Stimulated activated CD4-positive, alpha-beta T cell treated with anti-CD3 and anti-CD28 coated beads, Interleukin-1b, Interleukin-23, amount 100 ng/mL, for 4 hours (primary cell): ENCODE data around the gene WWOX.
"Not testable (repeated sequence)": the region's sequence is repeated elsewhere in the genome, so short reads cannot be mapped to it uniquely, and the experiment has no call there.

Source experiments
- DNase-seq, 2 donors: peaks; one replicate each; pipeline ENCODE4 v3.0.0-alpha.2; 2020; ENCODE audit warnings: low read depth in 2 of 2

The WWOX gene

DNA sequence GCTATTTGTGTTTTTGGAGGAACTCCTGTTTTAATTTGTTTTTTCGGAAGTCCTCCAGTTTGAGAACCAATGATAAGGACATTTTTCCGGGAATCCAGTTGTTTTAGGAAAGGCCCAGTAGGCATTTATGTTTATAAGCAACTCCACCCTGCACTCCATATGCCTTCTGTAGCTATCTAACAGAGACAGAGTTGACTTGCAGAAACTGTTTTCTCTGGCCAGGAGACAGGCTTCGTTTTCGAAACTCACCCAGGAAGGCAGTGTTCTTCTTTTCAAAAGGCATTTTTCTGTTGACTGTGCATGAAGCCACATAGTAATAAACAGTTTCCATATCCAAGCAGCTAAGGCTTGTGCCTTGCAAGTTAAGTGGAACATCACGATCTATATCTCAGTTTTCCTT, 587.1 kb downstream of the WWOX start:
- DNase-seq: no peak

GRCh38 chr16:78689028-78689427, 589.6 kb downstream of the WWOX start:
- no peak for DNase-seq

- DNase-seq: no peak
Observed at GRCh38 chr16:78689536-78689935, 590.1 kb downstream of the WWOX start.

DNA sequence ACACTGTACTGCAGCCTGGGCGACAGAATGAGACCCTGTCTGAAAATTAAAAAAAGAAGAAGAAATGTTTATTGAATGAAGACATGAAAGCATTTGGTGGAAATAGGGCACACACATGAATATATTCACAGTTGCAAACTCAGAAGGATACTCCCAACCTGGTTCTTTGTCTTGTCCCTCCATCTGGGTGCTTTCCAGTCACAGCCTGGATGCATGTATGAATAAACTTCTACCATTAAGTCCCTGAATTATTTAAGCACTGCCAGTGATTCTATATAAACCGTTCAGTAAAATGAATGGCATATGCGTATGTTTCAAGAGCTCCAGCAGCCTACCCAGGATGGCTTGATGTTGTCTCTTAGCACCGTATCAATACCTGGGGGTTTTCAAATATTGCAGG, 591.1 kb downstream of the WWOX start:
- DNase-seq: no peak

GRCh38 chr16:78691746-78692145, 592.3 kb downstream of the WWOX start:
- not testable (repeated sequence) for DNase-seq

GRCh38 chr16:78693496-78693895, 594.0 kb downstream of the WWOX start:
- no peak for DNase-seq

- no peak for DNase-seq
Observed at GRCh38 chr16:78694414-78694813, 595.0 kb downstream of the WWOX start.

DNA sequence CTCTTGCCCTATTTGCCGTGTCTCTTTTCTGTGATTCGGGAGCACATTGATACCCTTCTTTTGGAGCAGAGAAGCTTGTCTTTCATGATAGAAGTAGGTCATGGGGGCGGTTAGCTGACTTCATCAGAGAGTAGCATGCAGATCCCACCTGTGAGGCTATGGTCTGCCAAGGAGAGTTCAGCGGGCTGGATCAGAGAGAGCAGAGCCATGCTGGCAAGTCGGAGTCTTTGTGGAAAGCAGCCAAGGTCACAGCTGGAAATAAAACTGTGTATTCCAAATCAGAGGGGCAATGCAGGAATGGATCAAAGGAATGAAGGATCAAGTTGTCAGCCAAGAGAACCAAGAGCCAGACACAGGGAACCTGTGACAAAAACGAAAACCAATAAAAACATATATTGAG, 595.9 kb downstream of the WWOX start:
- no peak for DNase-seq

GRCh38 chr16:78696797-78697196, 597.3 kb downstream of the WWOX start:
- DNase-seq: no peak

GRCh38 chr16:78697426-78697825, 598.0 kb downstream of the WWOX start:
- DNase-seq: no peak

- no peak for DNase-seq
Observed at GRCh38 chr16:78703936-78704335, 604.5 kb downstream of the WWOX start.

DNA sequence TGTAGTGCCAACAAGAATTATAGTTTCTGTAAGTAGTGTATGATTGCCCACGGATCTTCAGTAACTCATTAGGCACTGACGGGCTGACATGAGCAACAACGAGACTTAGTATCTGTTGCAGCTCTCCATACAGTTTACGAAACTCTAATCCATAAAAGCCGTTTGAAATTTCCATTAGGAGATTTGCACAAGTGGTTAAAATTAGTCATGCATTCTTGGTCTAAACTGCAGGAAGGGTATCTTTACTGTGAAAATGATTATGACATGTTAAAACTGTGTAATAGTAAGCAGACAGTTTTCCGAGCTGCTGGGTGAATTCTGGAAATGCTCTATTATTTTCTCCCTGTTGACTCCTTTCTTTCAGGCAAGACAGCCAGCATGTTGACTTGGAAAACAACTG, 605.0 kb downstream of the WWOX start:
- no peak for DNase-seq

- peak in 1 of 2 donors; percentile 0 for DNase-seq
Observed at GRCh38 chr16:78705694-78706093, 606.2 kb downstream of the WWOX start.

DNA sequence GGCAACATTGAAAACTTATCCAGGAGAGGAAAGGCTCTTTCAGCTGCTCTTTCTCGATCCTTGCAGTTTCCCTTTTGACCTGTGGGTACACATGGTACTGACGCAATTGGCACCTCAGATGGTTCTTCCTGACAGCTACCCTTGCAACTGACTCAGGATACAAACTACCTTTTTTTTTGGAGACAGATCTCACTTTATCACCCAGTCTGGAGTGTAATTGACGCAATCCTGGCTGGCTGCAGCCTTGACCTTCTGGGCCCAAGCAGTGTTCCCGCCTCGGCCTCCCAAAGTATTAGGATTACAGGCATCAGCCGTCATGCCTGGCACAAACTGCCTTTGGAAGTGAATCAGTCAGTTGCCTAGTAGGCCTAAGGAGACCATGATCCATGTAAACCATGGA, 607.2 kb downstream of the WWOX start:
- no peak for DNase-seq

DNA sequence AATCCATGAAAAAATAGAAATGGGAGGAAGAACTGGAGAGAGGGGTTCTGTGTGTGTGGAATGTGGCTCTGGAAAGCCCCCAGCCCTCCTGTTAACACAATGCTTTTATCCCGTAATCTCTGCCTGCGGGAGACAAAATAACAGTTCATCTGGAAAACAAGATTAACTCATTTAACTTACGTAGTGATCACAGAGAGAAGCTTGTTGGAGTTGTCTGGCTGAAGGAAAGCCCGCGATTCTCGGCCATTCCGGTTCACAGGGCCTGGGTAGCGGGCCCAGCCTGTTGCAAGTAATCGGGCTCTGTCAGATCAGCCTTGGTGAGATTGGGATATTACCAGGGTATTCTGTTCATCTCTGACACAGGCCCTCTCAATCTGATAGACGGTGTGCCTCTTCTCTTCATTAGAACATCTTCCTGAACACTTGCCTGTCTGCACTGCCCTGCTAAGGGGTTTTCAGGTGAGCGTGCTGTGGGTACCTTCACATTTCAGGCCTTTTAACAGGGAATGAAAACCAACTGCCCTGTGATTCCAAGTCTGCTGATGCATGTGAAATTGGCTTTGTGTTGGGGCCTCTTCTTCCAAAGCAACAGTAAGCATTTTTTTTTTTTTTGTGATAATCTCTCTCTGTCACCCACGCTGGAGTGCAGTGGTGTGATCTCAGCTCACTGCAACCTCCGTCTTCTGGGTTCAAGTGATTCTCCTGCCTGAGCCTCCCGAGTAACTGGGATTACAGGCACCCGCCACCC, 609.9 kb downstream of the WWOX start:
- DNase-seq: no peak

DNA sequence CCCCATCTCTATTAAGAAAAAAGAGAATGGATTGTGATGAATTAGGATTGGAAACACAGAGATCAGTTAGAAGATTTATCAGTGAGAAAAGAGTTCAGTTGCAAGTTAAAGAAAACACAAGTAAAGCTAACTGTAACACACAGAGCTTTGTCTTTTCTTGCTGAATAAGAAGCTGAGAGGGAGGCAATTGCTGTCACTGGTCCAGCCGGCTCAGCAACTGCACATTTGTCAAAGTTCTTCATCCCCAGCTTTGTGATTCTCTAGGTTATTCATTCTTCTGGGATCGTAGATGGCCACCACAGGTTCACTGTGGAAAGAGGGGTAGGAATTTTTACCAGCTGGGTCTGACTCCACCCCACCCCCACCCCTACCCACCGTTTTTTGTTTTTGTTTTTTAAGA, 615.7 kb downstream of the WWOX start:
- DNase-seq: no peak

- no peak for DNase-seq
Observed at GRCh38 chr16:78715673-78716072, 616.2 kb downstream of the WWOX start.

DNA sequence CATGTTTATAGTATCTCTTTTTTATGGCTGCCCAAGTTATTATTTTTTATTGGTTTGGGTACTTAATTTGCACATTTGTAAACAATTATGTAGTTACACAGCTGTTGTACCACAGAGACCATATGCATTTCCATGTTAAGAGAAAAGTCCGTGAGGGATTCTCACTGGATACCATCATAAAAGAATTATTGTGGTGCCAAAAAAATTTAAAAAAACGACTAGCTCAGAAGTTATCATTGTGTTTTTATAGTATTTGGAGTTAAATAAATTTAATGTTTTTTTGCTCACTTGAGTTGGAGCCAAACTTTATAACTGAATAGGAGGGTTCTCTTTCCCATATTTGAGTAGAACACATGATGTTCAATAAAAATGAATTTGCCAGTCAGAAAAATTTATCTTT, 618.7 kb downstream of the WWOX start:
- no peak for DNase-seq

GRCh38 chr16:78720416-78720815, 621.0 kb downstream of the WWOX start:
- DNase-seq: no peak

- DNase-seq: no peak
Observed at GRCh38 chr16:78727536-78727935, 628.1 kb downstream of the WWOX start.

DNA sequence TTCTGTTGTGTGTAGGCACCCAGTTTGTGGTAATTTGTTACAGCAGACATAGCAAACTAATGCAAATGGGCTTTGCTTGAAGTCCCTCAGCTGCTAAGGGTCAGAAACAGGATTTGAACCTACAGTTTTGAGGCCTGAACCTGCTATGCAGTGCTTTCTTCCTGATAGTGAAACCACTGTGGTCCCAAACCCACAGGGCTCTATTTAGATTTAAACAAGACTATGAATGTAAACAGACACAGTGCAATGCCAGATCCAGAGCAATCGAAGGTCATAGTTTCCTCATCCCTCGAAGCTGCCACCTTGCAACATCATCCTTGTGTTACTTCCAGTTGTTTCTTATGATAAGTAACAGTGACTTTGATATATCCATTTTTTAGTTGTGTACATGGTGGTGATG, 630.2 kb downstream of the WWOX start:
- DNase-seq: no peak

DNA sequence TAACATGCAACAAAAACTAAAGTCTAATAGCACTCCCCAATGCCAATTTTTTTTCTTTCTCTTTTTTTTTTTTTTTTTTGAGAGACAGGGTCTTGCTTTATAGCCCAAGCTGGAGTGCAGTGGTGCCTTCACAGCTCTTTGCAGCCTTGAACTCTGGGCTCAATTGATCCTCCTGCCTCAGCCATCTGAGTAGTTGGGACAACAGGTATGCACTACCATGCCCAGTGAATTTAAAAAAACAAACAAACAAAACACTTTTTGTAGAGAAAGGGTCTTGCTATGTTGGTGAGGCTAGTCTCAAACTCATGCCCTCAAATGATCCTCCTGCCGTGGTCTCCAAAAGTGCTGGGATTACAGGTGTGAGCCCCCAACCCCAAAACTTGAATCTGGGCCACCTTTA, 632.3 kb downstream of the WWOX start:
- DNase-seq: no peak

DNA sequence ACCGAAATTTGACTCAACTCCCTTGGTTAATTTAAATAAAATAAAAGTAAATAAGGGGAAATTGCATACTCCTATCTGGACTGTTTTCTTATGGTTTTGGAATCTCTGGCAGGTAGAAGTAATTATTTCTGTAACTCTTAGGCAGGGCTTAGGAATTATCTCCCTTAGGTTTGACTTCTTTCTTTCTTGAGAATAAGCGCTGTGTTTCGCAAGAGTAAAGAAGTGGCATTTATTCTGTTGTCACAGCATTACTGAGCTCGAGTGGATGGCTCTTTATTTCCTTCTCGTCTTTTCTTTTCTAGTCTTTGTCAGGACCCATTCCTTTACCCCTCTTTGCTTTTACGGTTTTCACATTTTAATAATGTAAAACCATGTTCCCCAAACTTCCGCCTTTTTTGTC, 633.2 kb downstream of the WWOX start:
- no peak for DNase-seq

DNA sequence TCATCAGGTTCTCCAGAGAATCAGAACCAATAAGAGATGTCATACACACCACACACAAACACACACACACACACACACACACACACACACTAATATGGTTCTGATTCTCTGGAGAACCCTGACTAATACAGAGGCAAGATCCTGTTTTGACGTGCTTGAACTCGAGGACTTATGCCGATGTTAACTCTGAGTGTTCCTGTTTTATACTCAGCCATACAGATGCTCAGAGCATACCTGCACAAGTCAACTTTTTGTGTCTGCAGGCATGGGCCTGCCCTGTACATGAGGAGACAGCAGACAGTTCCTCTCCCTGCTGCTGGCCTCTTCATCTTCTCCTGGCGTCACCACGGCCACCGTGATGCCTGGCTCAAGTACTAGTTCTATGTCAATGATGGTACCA, 635.9 kb downstream of the WWOX start:
- no peak for DNase-seq
